ENCODE data around the gene CACNA2D3. TPM values are rescaled to one million over a fixed set of nuclear protein-coding genes. Genes with fewer than 3 reads are reported as not detected.

The CACNA2D3 gene
- total RNA-seq, 1 experiment from 2014 or later, result 0.59 TPM

DNA sequence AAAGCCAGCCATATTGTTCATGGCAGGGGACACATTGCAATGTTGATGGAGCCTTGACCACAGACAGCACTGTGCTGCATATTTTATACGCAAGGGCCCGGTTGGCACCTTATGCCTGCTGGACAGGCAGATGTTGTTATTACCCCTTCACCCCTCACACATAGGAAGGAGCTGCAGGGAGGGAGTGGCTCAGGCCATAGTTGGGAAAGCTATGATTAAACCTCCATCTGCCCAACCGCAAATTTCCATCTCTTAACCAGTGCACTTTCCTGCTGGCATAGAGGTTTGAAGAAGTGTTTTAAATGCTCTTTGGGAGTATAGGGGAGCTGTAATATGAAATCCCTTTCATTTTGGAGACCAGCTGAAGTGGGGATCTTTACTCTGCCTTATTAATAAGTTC lies 224.7 kb downstream of the CACNA2D3 start:
- Histone ChIP-seq H3K9me2 (ENCODE audit: insufficient read depth) (no peaks in the 10 kb centered on the region), H4K20me1 (ENCODE audit: insufficient read depth) (no peaks in the 10 kb centered on the region), H3K4me1 (replicated peaks; ENCODE audit: insufficient read depth) (no peaks in the 10 kb centered on the region), H2AFZ (no peak overlapping the region), H3K4me2 (no peak overlapping the region), H3K27me3 (ENCODE audit: insufficient read depth, low read depth) (no peaks in the 10 kb centered on the region), H3K27ac (no peak overlapping the region), H3K4me3 (no peak overlapping the region), H3K79me2 (ENCODE audit: low read depth) (no peaks in the 10 kb centered on the region), H3K9me3 (ENCODE audit: insufficient read depth, low read depth) (no peaks in the 10 kb centered on the region), H3K36me3 (ENCODE audit: low read depth) (no peaks in the 10 kb centered on the region), H3F3A (ENCODE audit: insufficient read depth, low read depth) (no peaks in the 10 kb centered on the region)
- intact Hi-C loops (cut with micrococcal nuclease; ENCODE audit: unreplicated experiment), result no loop called here
- DNase-seq, result no peak
- ChIA-PET POLR2A (ENCODE audit: unreplicated experiment) (no interaction called here), CTCF (no interaction called here)
- BruUV-seq (replicated peaks), result no TSS peak
- TF ChIP-seq EZH2 (IDR thresholded peaks at IDR 0.05; ENCODE audit: low read depth), result no peak
- TF ChIP-seq, protein P1, sequence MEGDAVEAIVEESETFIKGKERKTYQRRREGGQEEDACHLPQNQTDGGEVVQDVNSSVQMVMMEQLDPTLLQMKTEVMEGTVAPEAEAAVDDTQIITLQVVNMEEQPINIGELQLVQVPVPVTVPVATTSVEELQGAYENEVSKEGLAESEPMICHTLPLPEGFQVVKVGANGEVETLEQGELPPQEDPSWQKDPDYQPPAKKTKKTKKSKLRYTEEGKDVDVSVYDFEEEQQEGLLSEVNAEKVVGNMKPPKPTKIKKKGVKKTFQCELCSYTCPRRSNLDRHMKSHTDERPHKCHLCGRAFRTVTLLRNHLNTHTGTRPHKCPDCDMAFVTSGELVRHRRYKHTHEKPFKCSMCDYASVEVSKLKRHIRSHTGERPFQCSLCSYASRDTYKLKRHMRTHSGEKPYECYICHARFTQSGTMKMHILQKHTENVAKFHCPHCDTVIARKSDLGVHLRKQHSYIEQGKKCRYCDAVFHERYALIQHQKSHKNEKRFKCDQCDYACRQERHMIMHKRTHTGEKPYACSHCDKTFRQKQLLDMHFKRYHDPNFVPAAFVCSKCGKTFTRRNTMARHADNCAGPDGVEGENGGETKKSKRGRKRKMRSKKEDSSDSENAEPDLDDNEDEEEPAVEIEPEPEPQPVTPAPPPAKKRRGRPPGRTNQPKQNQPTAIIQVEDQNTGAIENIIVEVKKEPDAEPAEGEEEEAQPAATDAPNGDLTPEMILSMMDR (conservative IDR thresholded peaks at IDR 0.05), result no peak

DNA sequence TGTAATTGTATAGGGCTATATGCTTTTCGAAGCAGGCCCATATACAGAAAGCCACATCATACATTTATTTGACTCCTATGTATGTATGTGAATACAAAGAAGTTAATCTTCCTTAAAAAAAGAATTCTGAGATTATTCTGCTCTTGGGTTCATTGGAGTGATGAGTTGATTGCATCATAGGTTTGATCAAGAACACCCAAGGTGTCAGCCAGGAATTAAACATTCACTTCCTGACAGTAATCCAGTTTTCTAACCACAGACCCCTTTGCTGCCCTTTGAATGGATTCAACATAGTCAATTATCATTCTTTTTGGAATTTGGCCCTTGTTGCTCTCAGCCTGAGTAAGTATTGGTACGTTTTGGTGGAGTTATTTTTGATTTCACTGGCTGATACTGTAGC lies 225.6 kb downstream of the CACNA2D3 start:
- no peak overlapping the region for H2AFZ ChIP-seq
- H3F3A ChIP-seq (ENCODE audit: insufficient read depth, low read depth), result no peaks in the 10 kb centered on the region
- no peaks in the 10 kb centered on the region for H3K27me3 ChIP-seq (ENCODE audit: insufficient read depth, low read depth)
- POLR2A ChIA-PET (ENCODE audit: unreplicated experiment), result no interaction called here
- H4K20me1 ChIP-seq (ENCODE audit: insufficient read depth), result no peaks in the 10 kb centered on the region
- H3K36me3 ChIP-seq (ENCODE audit: low read depth), result no peaks in the 10 kb centered on the region
- intact Hi-C loops (cut with micrococcal nuclease; ENCODE audit: unreplicated experiment), result no loop called here
- H3K9me3 ChIP-seq (ENCODE audit: insufficient read depth, low read depth), result no peaks in the 10 kb centered on the region
- no TSS peak for BruUV-seq (replicated peaks)
- H3K79me2 ChIP-seq (ENCODE audit: low read depth), result no peaks in the 10 kb centered on the region
- TF ChIP-seq, protein P1 (conservative IDR thresholded peaks at IDR 0.05), result no peak
- no peak for TF ChIP-seq EZH2 (IDR thresholded peaks at IDR 0.05; ENCODE audit: low read depth)
- no peak overlapping the region for H3K27ac ChIP-seq
- no peak overlapping the region for H3K4me3 ChIP-seq
- H3K9me2 ChIP-seq (ENCODE audit: insufficient read depth), result no peaks in the 10 kb centered on the region
- CTCF ChIA-PET, result no interaction called here
- no peak for DNase-seq
- H3K4me1 ChIP-seq (replicated peaks; ENCODE audit: insufficient read depth), result no peaks in the 10 kb centered on the region
- no peak overlapping the region for H3K4me2 ChIP-seq

DNA sequence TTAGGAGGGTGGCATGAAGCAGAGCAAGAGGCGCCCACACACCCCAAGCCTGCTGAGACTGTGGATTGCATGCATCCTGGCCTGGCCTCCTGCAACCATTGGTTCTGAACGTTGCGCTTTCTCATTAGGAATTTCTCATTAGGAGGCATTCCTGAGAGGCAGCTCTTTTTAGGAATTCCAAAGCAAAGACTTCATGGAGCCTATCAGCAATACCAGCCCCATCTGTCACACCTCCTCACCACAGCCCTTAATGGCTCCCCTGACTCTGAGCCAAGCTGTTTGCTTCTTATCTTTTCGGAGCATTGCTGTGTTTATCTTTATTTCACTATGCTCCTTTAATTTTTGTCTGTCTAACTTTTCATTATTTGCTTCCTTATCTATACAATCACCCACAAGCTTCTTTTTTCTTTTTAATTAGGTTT lies 226.9 kb downstream of the CACNA2D3 start:
- H4K20me1 ChIP-seq (ENCODE audit: insufficient read depth), result no peaks in the 10 kb centered on the region
- CTCF ChIA-PET, result no interaction called here
- H3K4me1 ChIP-seq (replicated peaks; ENCODE audit: insufficient read depth), result no peaks in the 10 kb centered on the region
- POLR2A ChIA-PET (ENCODE audit: unreplicated experiment), result no interaction called here
- no peaks in the 10 kb centered on the region for H3K36me3 ChIP-seq (ENCODE audit: low read depth)
- H3K4me2 ChIP-seq, result no peak overlapping the region
- H3K27ac ChIP-seq, result no peak overlapping the region
- H2AFZ ChIP-seq, result no peak overlapping the region
- H3K9me3 ChIP-seq (ENCODE audit: insufficient read depth, low read depth), result no peaks in the 10 kb centered on the region
- H3F3A ChIP-seq (ENCODE audit: insufficient read depth, low read depth), result no peaks in the 10 kb centered on the region
- DNase-seq, result no peak
- H3K9me2 ChIP-seq (ENCODE audit: insufficient read depth), result no peaks in the 10 kb centered on the region
- no peaks in the 10 kb centered on the region for H3K27me3 ChIP-seq (ENCODE audit: insufficient read depth, low read depth)
- TF ChIP-seq, protein P1 (conservative IDR thresholded peaks at IDR 0.05), result no peak
- TF ChIP-seq EZH2 (IDR thresholded peaks at IDR 0.05; ENCODE audit: low read depth), result no peak
- intact Hi-C loops (cut with micrococcal nuclease; ENCODE audit: unreplicated experiment), result no loop called here
- H3K79me2 ChIP-seq (ENCODE audit: low read depth), result no peaks in the 10 kb centered on the region
- H3K4me3 ChIP-seq, result no peak overlapping the region
- no TSS peak for BruUV-seq (replicated peaks)

Data from PC-9 (cell line).